ENCODE measurements around the gene ZNF592.

The ZNF592 gene

GRCh38 chr15:84804005-84804900 is 55.9 kb downstream of the ZNF592 start:
- Mint-ChIP-seq H3K9me3 (no peaks in the 10 kb centered on the region), H3K27me3 (ENCODE audit: low read depth) (no peaks in the 10 kb centered on the region), H3K4me1 (peaks cover 11% of the 10 kb centered on the region), H3K27ac (peak overlapping the region in 1 of 3 experiments; percentile 24), H3K36me3 (ENCODE audit: low read depth) (peaks cover 64% of the 10 kb centered on the region), H3K4me3 (no peak overlapping the region)
- no peak for TF ChIP-seq CTCF (IDR thresholded peaks at IDR 0.05; ENCODE audit: unreplicated experiment in 3 of 3)

- Mint-ChIP-seq H3K27ac (no peak overlapping the region), H3K4me3 (no peak overlapping the region), H3K9me3 (no peaks in the 10 kb centered on the region), H3K27me3 (ENCODE audit: low read depth) (no peaks in the 10 kb centered on the region), H3K36me3 (ENCODE audit: low read depth) (peaks cover 56% of the 10 kb centered on the region), H3K4me1 (peaks cover 20% of the 10 kb centered on the region)
- TF ChIP-seq CTCF (IDR thresholded peaks at IDR 0.05; ENCODE audit: unreplicated experiment in 3 of 3): no peak
Measured at GRCh38 chr15:84805221-84805620, 56.8 kb downstream of the ZNF592 start.

- no peaks in the 10 kb centered on the region for H3K27me3 Mint-ChIP-seq (ENCODE audit: low read depth)
- peaks cover 23% of the 10 kb centered on the region for H3K4me1 Mint-ChIP-seq
- H3K36me3 Mint-ChIP-seq (ENCODE audit: low read depth): peaks cover 45% of the 10 kb centered on the region
- no peak for TF ChIP-seq CTCF (IDR thresholded peaks at IDR 0.05; ENCODE audit: unreplicated experiment in 3 of 3)
- no peaks in the 10 kb centered on the region for H3K9me3 Mint-ChIP-seq
- no peak overlapping the region for H3K4me3 Mint-ChIP-seq
- H3K27ac Mint-ChIP-seq: no peak overlapping the region
Measured at GRCh38 chr15:84807228-84807627, 58.8 kb downstream of the ZNF592 start.

- Mint-ChIP-seq H3K4me1 (peaks cover 23% of the 10 kb centered on the region), H3K27me3 (ENCODE audit: low read depth) (no peaks in the 10 kb centered on the region), H3K27ac (no peak overlapping the region), H3K4me3 (no peak overlapping the region), H3K36me3 (ENCODE audit: low read depth) (peaks cover 20% of the 10 kb centered on the region), H3K9me3 (no peaks in the 10 kb centered on the region)
- no peak for TF ChIP-seq CTCF (IDR thresholded peaks at IDR 0.05; ENCODE audit: unreplicated experiment in 3 of 3)
Measured at GRCh38 chr15:84810073-84810840, 61.9 kb downstream of the ZNF592 start.

GRCh38 chr15:84811151-84811550 is 62.8 kb downstream of the ZNF592 start:
- Mint-ChIP-seq H3K27ac (no peak overlapping the region), H3K4me3 (no peak overlapping the region), H3K9me3 (no peaks in the 10 kb centered on the region), H3K36me3 (ENCODE audit: low read depth) (peaks cover 17% of the 10 kb centered on the region), H3K4me1 (peaks cover 30% of the 10 kb centered on the region), H3K27me3 (ENCODE audit: low read depth) (no peaks in the 10 kb centered on the region)
- TF ChIP-seq CTCF (IDR thresholded peaks at IDR 0.05; ENCODE audit: unreplicated experiment in 3 of 3): no peak

Measured in nephron (organoid).